Esophagus muscularis mucosa (tissue), 4 donors: ENCODE measurements around the gene GLTP. TPM values are rescaled to one million over a fixed set of nuclear protein-coding genes. Genes with fewer than 3 reads are reported as not detected.

Source experiments
- DNase-seq: peaks from one replicate; pipeline ENCODE4 v3.0.0-alpha.2; 2017; ENCODE audit errors: extremely low spot score
- H3K27ac ChIP-seq, 4 donors: fragments of 200-600 bp; sonication (generic); replicated peaks in 1 of 4; 1 replicate in 3 of 4; 2 replicates in 1 of 4; pipeline ENCODE4 v1.5.1; 2016 to 2019; ENCODE audit warnings: mild to moderate bottlenecking in 1 of 4
- H3K27me3 ChIP-seq, 4 donors: fragments of 200-600 bp; sonication (generic); one replicate each; pipeline versions ENCODE4 v1.5.1 to v1.6.0; 2016 to 2019
- H3K36me3 ChIP-seq, 4 donors: fragments of 200-600 bp; sonication (generic); one replicate each; pipeline ENCODE4 v1.5.1; 2016 to 2019
- H3K4me1 ChIP-seq, 4 donors: fragments of 200-600 bp; sonication (generic); one replicate each; pipeline ENCODE4 v1.5.1; 2016 to 2019
- H3K4me3 ChIP-seq, 4 donors: fragments of 200-600 bp; sonication (generic); 1 replicate in 2 of 4; 2 replicates in 2 of 4; pipeline ENCODE4 v1.5.1; 2016 to 2019; ENCODE audit warnings: mild to moderate bottlenecking in 4 of 4, moderate library complexity in 1 of 4
- H3K9me3 ChIP-seq, 4 donors: fragments of 200-600 bp; sonication (generic); 1 replicate in 3 of 4; 2 replicates in 1 of 4; pipeline ENCODE4 v1.5.1; 2016 to 2019
- CTCF ChIP-seq, 3 experiments: fragments of 200-600 bp in 2 of 3; fragments of 450-650 bp in 1 of 3; sonication (generic) in 2 of 3; IDR thresholded peaks; one replicate each; pipeline ENCODE4 v1.5.1; 2017 to 2019; ENCODE audit warnings: antibody characterized with exemption in 3 of 3, mild to moderate bottlenecking in 2 of 3, moderate library complexity in 1 of 3
- EP300 ChIP-seq: sonication (generic); formaldehyde crosslinking; IDR thresholded peaks from one replicate; pipeline ENCODE4 v1.6.1; 2017; ENCODE audit warnings: antibody characterized with exemption
- POLR2A ChIP-seq: fragments of 450-650 bp; IDR thresholded peaks from one replicate; pipeline ENCODE4 v1.6.1; 2017; ENCODE audit warnings: antibody characterized with exemption, moderate library complexity, mild to moderate bottlenecking, low read depth
- POLR2AphosphoS5 ChIP-seq, 2 donors: sonication (generic); formaldehyde crosslinking; IDR thresholded peaks; one replicate each; pipeline ENCODE4 v1.6.1; 2017; ENCODE audit warnings: antibody characterized with exemption in 2 of 2
- WGBS: methylation state at CpG from one replicate; pipeline ENCODE4 v1.1.5; 2018; 5-methylcytosine and 5-hydroxymethylcytosine counted together
- intact Hi-C: fragments of 100-400 bp; cut with DNase I; formaldehyde crosslinking; loops from one replicate; pipeline ENCODE4 v1.15.1; 2023
- total RNA-seq, 4 donors: library from RNA; depleted of rRNA; stranded (reverse); fragments of >200 nt; gene quantifications; one replicate each; pipeline versions ENCODE4 v1.1.0 to v1.2.1, GENCODE V29; 2016

The GLTP gene
- total RNA-seq, 4 donors from 2014 or later, result 37.0 to 47.7 (median 39.6) TPM

- intact Hi-C loops, result no loop called here
- no peak overlapping the region for H3K4me3 ChIP-seq
- H3K27me3 ChIP-seq, result peaks cover 0 to 6% (median 0%) of the 10 kb centered on the region in 4 donors
- TF ChIP-seq CTCF (IDR thresholded peaks at IDR 0.05), result no peak
- TF ChIP-seq POLR2AphosphoS5 (IDR thresholded peaks at IDR 0.05), result no peak
- no peak for TF ChIP-seq POLR2A
- no peak for TF ChIP-seq EP300
- no peaks in the 10 kb centered on the region for H3K9me3 ChIP-seq
- H3K27ac ChIP-seq, result no peak overlapping the region
- H3K36me3 ChIP-seq, result no peaks in the 10 kb centered on the region
- peaks cover 0 to 9% (median 8%) of the 10 kb centered on the region in 4 donors for H3K4me1 ChIP-seq
- DNase-seq, result no peak
- WGBS, result 88% methylated on average over 5 of the region's 5 CpGs
These were observed 38.3 kb downstream of the GLTP start for GRCh38 chr12:109842021-109842420.

DNA sequence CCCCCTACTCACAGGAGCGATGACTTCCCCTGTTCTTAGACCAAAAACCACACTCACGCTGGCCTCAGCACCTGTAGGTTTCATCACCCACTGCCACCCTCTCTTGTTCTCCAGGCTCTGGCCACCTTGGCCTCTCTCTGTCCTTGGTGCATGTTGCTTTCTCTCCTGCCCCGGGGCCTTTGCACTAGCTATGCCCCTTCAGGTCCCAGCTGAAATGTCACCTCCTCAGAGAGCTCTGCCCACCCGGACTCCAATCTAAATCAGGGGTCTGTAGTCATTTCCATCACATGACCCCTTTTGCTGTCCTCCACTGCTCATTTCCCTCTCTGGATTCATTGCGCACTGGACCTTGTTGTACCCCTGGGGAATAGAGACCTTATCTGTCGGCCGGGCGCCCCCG, 39.0 kb downstream of the GLTP start:
- Histone ChIP-seq H3K27me3 (peaks cover 0 to 6% (median 0%) of the 10 kb centered on the region in 4 donors), H3K9me3 (no peaks in the 10 kb centered on the region), H3K36me3 (no peaks in the 10 kb centered on the region), H3K4me3 (no peak overlapping the region), H3K4me1 (peaks cover 0 to 9% (median 8%) of the 10 kb centered on the region in 4 donors), H3K27ac (no peak overlapping the region)
- 89% methylated on average over 9 of the region's 9 CpGs for WGBS
- no peak for DNase-seq
- no peak for TF ChIP-seq EP300
- TF ChIP-seq POLR2AphosphoS5 (IDR thresholded peaks at IDR 0.05), result no peak
- TF ChIP-seq POLR2A, result no peak
- TF ChIP-seq CTCF (IDR thresholded peaks at IDR 0.05), result no peak
- intact Hi-C loops, result no loop called here

- no peak overlapping the region for H3K4me3 ChIP-seq
- no peak for DNase-seq
- no peaks in the 10 kb centered on the region for H3K9me3 ChIP-seq
- H3K27me3 ChIP-seq, result peaks cover 0 to 6% (median 0%) of the 10 kb centered on the region in 4 donors
- no peak overlapping the region for H3K27ac ChIP-seq
- intact Hi-C loops, result no loop called here
- no peaks in the 10 kb centered on the region for H3K36me3 ChIP-seq
- peaks cover 0 to 6% (median 6%) of the 10 kb centered on the region in 4 donors for H3K4me1 ChIP-seq
- no peak for TF ChIP-seq POLR2A
- TF ChIP-seq CTCF (IDR thresholded peaks at IDR 0.05), result no peak
- WGBS, result 71% methylated on average over 5 of the region's 7 CpGs
These were observed 39.9 kb downstream of the GLTP start for GRCh38 chr12:109840305-109841074.

GRCh38 chr12:109839444-109839843, 40.9 kb downstream of the GLTP start:
- H3K36me3 ChIP-seq, result no peaks in the 10 kb centered on the region
- peaks cover 0 to 7% (median 0%) of the 10 kb centered on the region in 4 donors for H3K27me3 ChIP-seq
- WGBS, result 80% methylated on average over 6 of the region's 6 CpGs
- no peaks in the 10 kb centered on the region for H3K9me3 ChIP-seq
- H3K27ac ChIP-seq, result no peak overlapping the region
- TF ChIP-seq POLR2AphosphoS5 (IDR thresholded peaks at IDR 0.05), result no peak
- no peak for TF ChIP-seq CTCF (IDR thresholded peaks at IDR 0.05)
- no peak for TF ChIP-seq EP300
- intact Hi-C loops, result no loop called here
- no peak for DNase-seq
- H3K4me1 ChIP-seq, result no peaks in the 10 kb centered on the region
- no peak overlapping the region for H3K4me3 ChIP-seq

DNA sequence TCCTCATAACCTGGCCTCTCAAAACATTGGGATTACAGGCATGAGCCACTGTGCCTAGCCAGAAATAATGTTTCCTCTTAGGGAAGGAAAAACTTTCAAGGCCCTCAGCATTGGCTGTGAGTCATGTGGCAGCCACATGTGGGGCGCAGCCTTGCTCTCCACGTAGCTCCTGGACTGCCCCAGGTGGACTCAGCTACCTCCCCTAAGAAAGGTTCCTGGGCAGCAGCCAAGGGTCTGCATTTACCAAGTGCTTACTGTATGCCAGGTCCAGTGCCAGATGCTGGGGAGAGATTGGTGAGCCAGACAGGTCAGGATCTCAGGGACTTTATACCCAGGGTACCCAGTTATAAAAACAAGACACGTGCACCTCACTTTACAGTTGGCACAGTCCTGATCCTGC, 43.4 kb downstream of the GLTP start:
- TF ChIP-seq POLR2AphosphoS5 (IDR thresholded peaks at IDR 0.05) (no peak), POLR2A (no peak), CTCF (IDR thresholded peaks at IDR 0.05) (no peak)
- WGBS, result no CpG with 5 or more reads among the region's 3 CpGs
- H3K9me3 ChIP-seq, result no peaks in the 10 kb centered on the region

More for the DNA sequence above, 43.4 kb downstream of the GLTP start:
- peaks cover 2 to 18% (median 11%) of the 10 kb centered on the region in 4 donors for H3K4me1 ChIP-seq
- no peak for DNase-seq
- intact Hi-C loops, result no loop called here
- no peak overlapping the region for H3K27ac ChIP-seq
- peaks cover 4 to 31% (median 6%) of the 10 kb centered on the region in 4 donors for H3K27me3 ChIP-seq
- no peaks in the 10 kb centered on the region for H3K36me3 ChIP-seq
- H3K4me3 ChIP-seq, result no peak overlapping the region
